WTC11 (cell line): Measurements from ENCODE around the gene SNAP25.

Experiments used
- CTCF ChIP-seq: fragments of 200-600 bp; IDR thresholded peaks from 2 replicates; pipeline ENCODE4 v1.8.0; 2022; ENCODE audit warnings: antibody characterized with exemption
- STAT6 ChIP-seq: sonication (generic); formaldehyde crosslinking; conservative IDR thresholded peaks from 2 replicates; pipeline ENCODE4 v1.8.1; 2023; ENCODE audit warnings: mild to moderate bottlenecking, low read depth, missing genetic modification reagents, moderate library complexity
- ZNF138 ChIP-seq: sonication (generic); formaldehyde crosslinking; conservative IDR thresholded peaks from 2 replicates; pipeline ENCODE4 v1.8.1; 2022; ENCODE audit warnings: mild to moderate bottlenecking, moderate library complexity, missing genetic modification reagents
- TF ChIP-seq, protein P1 (sequence below): sonication (generic); formaldehyde crosslinking; IDR thresholded peaks from 2 replicates; pipeline ENCODE4 v1.8.1; 2022; ENCODE audit warnings: missing genetic modification reagents, borderline replicate concordance

DNA sequence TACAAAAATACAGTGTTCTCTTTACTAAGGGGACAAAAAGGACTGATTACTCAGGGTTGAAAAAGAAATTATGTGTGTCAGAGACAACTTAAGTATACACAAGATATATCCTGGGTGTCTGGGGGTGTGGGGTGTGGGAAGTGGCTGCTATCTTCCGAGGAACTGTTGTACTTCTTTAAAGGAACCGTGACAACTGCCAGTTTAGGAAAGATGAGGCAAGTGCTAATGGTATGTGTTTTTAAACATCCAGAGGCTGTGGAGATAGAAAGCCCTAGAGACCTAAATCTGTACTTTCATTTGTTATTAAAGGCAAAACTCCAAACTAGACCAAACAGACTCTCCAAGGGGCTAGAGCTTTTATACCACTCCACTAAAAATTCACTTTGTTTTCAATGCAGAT is 95.6 kb downstream of the SNAP25 start:
- TF ChIP-seq, protein P1, sequence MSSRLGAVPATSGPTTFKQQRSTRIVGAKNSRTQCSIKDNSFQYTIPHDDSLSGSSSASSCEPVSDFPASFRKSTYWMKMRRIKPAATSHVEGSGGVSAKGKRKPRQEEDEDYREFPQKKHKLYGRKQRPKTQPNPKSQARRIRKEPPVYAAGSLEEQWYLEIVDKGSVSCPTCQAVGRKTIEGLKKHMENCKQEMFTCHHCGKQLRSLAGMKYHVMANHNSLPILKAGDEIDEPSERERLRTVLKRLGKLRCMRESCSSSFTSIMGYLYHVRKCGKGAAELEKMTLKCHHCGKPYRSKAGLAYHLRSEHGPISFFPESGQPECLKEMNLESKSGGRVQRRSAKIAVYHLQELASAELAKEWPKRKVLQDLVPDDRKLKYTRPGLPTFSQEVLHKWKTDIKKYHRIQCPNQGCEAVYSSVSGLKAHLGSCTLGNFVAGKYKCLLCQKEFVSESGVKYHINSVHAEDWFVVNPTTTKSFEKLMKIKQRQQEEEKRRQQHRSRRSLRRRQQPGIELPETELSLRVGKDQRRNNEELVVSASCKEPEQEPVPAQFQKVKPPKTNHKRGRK (CRISPR knock-in tag) = no peak
- TF ChIP-seq CTCF (no peak), STAT6 (CRISPR knock-in tag) (no peak), ZNF138 (CRISPR knock-in tag) (no peak)
